Neuron (in vitro differentiated cells): ENCODE data around the gene TSACC.
"Not testable (repeated sequence)": the region's sequence is repeated elsewhere in the genome, so short reads cannot be mapped to it uniquely, and the experiment has no call there.

Source experiments
- H2AFZ ChIP-seq: one replicate; pipeline ENCODE4 v1.6.1; 2013; ENCODE audit warnings: low read depth, mild to moderate bottlenecking, inconsistent platforms, low read length, moderate library complexity
- H3K27me3 ChIP-seq: one replicate; pipeline ENCODE4 v1.6.1; 2013; ENCODE audit warnings: low read length; ENCODE audit not compliant: insufficient read depth
- H3K36me3 ChIP-seq: one replicate; pipeline ENCODE4 v1.6.1; 2013; ENCODE audit warnings: low read length; ENCODE audit not compliant: insufficient read depth
- H3K4me1 ChIP-seq: one replicate; pipeline ENCODE4 v1.6.1; 2013; ENCODE audit warnings: low read length; ENCODE audit not compliant: insufficient read depth
- H3K4me3 ChIP-seq: 2 replicates; pipeline ENCODE4 v1.5.1; 2013; ENCODE audit warnings: mild to moderate bottlenecking, low read length, moderate library complexity
- H3K9me3 ChIP-seq: one replicate; pipeline ENCODE4 v1.6.1; 2013; ENCODE audit warnings: low read length

The TSACC gene

DNA sequence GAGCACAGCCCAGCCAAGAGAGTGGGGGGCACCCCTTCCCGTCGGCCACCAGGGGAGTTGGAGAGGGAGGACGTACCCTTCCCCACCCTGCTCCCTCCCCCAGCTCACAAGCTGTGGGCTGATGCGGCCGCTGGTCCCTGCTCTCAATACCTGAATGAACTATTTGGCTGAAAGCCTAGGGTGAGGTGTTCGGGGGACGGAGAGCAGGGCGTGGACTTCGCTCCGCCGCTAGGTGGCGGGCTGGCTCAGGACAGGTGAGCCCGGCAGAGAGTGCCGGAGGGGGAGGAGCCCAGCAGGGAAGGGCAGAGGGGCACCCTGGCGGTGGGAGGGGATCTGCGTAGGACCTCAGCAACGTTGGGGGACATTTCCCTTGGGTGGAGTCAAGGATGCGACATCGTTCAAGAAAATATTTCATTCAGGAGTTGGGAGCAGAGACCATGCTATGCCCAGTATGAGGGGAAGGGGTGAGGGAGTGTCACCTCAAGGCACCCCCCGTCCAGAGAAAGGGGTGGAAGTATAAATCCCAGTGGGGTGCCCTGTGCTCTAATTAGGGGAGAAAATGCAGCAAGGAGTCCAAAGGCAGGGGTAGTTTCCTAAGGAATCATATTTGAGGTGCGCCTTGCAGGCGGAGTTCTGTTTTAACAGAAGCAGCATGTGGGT, 18.7 kb downstream of the TSACC start:
- H3K4me3 ChIP-seq, result no peak overlapping the region
- peaks cover 12% of the 10 kb centered on the region for H3K27me3 ChIP-seq

DNA sequence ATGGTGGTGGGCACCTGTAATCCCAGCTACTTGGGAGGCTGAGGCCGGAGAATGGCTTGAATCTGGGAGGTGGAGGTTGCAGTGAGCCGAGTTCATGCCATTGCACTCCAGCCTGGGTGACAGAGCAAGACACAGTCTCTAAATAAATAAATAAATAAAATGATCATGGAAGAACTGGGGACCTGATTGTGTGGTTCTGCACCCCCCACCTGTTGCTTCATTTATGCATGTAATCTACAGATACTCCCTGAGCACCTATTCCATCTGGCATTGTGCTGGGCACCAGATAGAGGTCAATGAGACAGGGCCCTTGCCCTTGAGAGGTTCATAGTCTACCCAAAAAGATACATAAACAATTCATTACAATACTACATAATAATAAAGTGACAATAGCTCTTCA, 19.7 kb downstream of the TSACC start:
- H3K27me3 ChIP-seq, result peaks cover 12% of the 10 kb centered on the region
- peaks cover 1% of the 10 kb centered on the region for H3K9me3 ChIP-seq
- H3K4me3 ChIP-seq, result no peak overlapping the region
- H2AFZ ChIP-seq, result no peak overlapping the region
- H3K36me3 ChIP-seq, result no peaks in the 10 kb centered on the region
- H3K4me1 ChIP-seq, result peaks cover 18% of the 10 kb centered on the region

More for the DNA sequence above, 18.7 kb downstream of the TSACC start:
- Histone ChIP-seq H3K4me1 (peaks cover 18% of the 10 kb centered on the region), H3K9me3 (peaks cover 1% of the 10 kb centered on the region), H2AFZ (no peak overlapping the region), H3K36me3 (no peaks in the 10 kb centered on the region)

DNA sequence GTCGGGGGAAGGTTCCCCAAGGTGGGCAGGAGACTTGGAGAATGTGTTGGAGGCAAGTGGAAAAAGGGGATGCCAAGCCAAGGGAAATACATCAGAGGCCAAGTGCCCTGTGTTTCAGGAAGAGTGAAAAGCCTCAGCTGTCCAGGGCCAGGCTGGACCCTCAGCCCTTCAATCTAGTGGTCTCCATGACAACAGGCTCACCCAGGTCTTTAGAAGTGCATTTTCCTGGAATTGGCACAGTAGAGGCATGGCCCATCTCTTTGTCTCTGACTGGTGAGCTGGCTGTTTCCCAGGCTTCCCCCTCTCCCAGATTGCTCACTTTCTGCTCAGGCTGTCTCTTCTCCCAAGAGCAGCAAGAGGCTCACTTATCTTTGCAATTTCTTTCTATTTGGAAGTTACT, 20.3 kb downstream of the TSACC start:
- H3K27me3 ChIP-seq, result peaks cover 12% of the 10 kb centered on the region
- peak overlapping the region; percentile 48 for H2AFZ ChIP-seq
- peaks cover 18% of the 10 kb centered on the region for H3K4me1 ChIP-seq
- peaks cover 1% of the 10 kb centered on the region for H3K9me3 ChIP-seq
- no peak overlapping the region for H3K4me3 ChIP-seq
- H3K36me3 ChIP-seq, result no peaks in the 10 kb centered on the region

DNA sequence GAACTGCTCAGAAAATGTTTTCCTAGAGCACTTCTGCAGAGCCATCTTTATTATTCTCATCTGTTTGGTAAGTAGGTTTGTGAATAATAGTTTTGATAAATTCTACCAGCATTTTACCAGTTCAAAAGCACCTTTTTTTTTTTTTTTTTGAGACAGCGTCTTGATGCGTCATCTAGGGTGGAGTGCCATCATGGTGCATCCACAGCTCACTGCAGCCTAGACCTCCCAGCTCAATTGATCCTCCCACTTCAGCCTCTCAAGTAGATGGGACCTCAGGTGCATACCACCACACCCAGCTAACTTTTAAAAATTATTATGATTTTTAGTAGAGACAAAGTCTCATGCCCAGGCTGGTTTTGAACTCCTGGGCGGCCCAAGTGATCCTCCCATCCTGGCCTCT, 20.9 kb downstream of the TSACC start:
- Histone ChIP-seq H3K36me3 (no peaks in the 10 kb centered on the region), H3K4me3 (no peak overlapping the region), H3K27me3 (peaks cover 12% of the 10 kb centered on the region), H3K9me3 (peaks cover 1% of the 10 kb centered on the region), H2AFZ (peak overlapping the region; percentile 48), H3K4me1 (peaks cover 18% of the 10 kb centered on the region)

- no peaks in the 10 kb centered on the region for H3K36me3 ChIP-seq
- peaks cover 12% of the 10 kb centered on the region for H3K27me3 ChIP-seq
- no peak overlapping the region for H2AFZ ChIP-seq
- H3K4me1 ChIP-seq, result peaks cover 18% of the 10 kb centered on the region
- H3K9me3 ChIP-seq, result peaks cover 1% of the 10 kb centered on the region
- H3K4me3 ChIP-seq, result no peak overlapping the region
These were observed 21.6 kb downstream of the TSACC start for GRCh38 chr1:156359973-156360372.

- H2AFZ ChIP-seq, result no peak overlapping the region
- H3K9me3 ChIP-seq, result peaks cover 1% of the 10 kb centered on the region
- peaks cover 14% of the 10 kb centered on the region for H3K27me3 ChIP-seq
These were observed 22.2 kb downstream of the TSACC start for GRCh38 chr1:156360534-156360933.

DNA sequence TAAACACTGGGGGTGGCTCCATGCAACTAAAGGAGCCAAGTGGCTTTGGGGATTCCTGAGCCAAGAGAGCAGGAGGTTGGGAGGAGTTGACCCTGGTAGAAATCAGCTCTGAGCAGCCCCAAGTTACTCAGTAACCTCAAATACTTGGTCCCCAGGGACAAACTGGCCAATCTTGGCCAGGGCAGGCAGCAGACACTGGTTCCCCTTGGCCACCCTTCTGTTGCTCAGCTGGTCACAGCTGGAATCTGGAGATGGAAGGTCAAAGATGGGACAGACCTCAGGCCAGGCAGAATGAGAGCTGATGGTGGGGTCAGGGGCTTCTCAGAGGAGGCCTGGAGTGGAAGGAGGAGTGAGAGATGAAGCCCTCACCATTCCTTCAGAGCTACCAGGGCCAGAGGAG, 27.4 kb downstream of the TSACC start:
- Histone ChIP-seq H3K9me3 (peaks cover 1% of the 10 kb centered on the region), H3K27me3 (peaks cover 49% of the 10 kb centered on the region), H3K4me1 (no peaks in the 10 kb centered on the region)

More at GRCh38 chr1:156360534-156360933, 22.2 kb downstream of the TSACC start:
- Histone ChIP-seq H3K4me3 (no peak overlapping the region), H3K4me1 (peaks cover 18% of the 10 kb centered on the region), H3K36me3 (no peaks in the 10 kb centered on the region)

DNA sequence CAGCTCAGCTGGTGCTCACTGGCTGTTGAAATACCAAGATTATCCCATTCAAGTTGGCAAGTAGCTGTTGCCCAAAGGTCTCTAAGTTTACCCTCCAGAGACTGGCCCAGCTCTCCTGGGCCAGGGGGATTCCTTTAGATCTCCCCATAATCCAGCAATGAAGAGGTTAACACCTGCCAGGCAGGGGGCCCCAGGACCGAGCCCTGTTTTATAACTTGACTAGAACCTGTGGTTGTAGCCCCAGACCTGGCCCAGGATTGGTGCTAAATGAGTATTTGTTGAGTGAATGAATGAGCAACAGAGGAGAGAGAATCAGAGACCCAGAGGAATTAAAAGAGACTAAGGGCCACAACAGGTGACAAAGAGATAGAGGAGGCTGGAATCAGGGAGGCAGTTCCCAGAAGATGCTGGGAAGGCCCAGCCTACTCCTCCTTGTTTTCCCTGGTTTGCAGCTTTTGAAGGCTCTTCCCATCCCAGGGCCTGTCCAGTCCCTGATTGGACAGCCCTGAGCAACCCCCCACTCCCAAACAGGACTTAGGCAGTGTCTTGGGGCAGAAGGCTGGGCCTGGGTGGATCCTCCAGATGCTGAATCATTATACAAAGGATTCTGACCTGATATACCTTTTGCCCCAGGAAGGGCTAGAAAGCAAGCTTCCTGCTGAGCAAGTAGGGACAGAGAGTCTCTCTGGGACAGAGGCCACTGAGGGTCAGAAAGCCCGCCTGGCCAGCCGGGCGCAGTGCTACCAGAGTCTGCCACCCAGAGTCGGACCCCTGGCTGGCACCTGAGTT, 28.2 kb downstream of the TSACC start:
- no peaks in the 10 kb centered on the region for H3K36me3 ChIP-seq
- H3K4me3 ChIP-seq, result no peak overlapping the region
- H3K27me3 ChIP-seq, result peaks cover 56% of the 10 kb centered on the region
- H3K4me1 ChIP-seq, result no peaks in the 10 kb centered on the region
- no peak overlapping the region for H2AFZ ChIP-seq
- peaks cover 1% of the 10 kb centered on the region for H3K9me3 ChIP-seq

More for the DNA sequence above, 27.4 kb downstream of the TSACC start:
- H3K4me3 ChIP-seq, result no peak overlapping the region
- H2AFZ ChIP-seq, result no peak overlapping the region
- no peaks in the 10 kb centered on the region for H3K36me3 ChIP-seq

DNA sequence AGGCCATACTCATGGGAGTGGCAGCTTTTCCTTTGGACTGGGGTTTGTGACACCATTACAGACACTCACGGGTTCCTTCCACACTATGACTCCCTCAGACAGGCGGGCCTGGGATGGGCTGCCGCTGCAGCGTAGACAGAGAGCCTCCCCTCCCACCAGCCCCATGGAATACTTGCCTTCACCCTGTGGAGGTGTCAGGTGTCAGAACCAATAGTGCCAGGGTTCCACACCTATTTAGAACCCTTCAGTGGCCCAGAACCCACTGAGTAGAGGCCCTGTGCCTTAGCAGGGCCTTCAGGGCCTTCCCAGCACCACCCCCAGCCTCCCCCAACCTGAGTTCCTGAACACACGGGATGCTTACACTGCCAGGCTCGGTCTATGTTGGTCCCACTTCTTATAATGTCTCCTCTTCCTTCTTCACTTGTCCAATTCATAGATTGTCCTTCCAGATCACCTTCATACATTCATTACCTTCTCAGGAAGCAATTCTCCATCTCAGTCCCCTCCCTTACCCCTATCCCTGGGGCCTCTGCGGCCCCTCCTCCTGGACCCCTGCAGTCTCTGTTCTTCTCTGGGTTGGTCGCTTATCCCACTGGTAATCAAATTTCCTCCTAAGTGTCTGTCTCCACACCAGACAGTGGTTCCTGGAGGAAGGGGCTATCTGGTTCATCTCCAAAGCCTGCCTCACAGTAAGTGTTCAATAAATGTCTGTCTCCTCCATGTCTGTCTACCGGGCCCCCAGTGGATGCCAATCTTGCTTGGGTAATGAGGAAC, 29.2 kb downstream of the TSACC start:
- Histone ChIP-seq H3K9me3 (peaks cover 1% of the 10 kb centered on the region), H3K27me3 (peaks cover 65% of the 10 kb centered on the region), H2AFZ (no peak overlapping the region)

DNA sequence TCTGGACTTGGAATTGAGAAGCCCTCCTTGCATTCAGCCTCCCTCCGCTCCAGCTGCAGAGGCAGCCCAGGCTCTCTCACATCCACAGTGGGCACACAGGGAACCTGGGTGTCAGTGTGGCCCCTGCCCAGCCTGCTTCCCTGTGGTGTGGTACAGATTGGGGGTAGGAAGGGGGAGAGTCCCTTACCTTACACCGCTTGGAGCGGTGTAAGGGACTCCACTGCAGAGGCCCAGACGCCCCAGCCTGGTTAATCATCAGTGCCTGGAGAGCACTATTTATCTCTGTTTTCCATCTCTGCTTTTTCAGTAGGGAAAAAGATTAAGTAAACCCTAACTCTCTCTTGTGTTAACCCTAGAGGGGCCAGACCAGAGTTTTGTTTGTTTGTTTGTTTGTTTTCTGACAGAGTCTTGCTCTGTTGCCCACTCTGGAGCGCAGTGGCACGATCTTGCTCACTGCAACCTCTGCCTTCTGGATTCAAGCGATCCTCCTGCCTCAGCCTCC, 29.9 kb downstream of the TSACC start:
- H3K4me1 ChIP-seq, result no peaks in the 10 kb centered on the region
- no peak overlapping the region for H3K4me3 ChIP-seq
- H3K27me3 ChIP-seq, result peaks cover 70% of the 10 kb centered on the region
- no peaks in the 10 kb centered on the region for H3K36me3 ChIP-seq
- peaks cover 1% of the 10 kb centered on the region for H3K9me3 ChIP-seq
- no peak overlapping the region for H2AFZ ChIP-seq

More for the DNA sequence above, 29.2 kb downstream of the TSACC start:
- Histone ChIP-seq H3K4me3 (no peak overlapping the region), H3K4me1 (no peaks in the 10 kb centered on the region), H3K36me3 (no peaks in the 10 kb centered on the region)

- no peaks in the 10 kb centered on the region for H3K9me3 ChIP-seq
- H3K36me3 ChIP-seq, result no peaks in the 10 kb centered on the region
- no peak within 1 kb of the TSS for H3K4me3 ChIP-seq
- no peaks in the 10 kb centered on the region for H3K4me1 ChIP-seq
- H2AFZ ChIP-seq, result no peak within 1 kb of the TSS
- H3K27me3 ChIP-seq, result peaks cover 78% of the 10 kb centered on the region
These were observed 30.8 kb downstream of the TSACC start, which contains the start of gene RHBG for GRCh38 chr1:156368889-156369684. RHBG (plus strand) TSS chr1:156369211; CDS start chr1:156369250, 39 bp downstream.

DNA sequence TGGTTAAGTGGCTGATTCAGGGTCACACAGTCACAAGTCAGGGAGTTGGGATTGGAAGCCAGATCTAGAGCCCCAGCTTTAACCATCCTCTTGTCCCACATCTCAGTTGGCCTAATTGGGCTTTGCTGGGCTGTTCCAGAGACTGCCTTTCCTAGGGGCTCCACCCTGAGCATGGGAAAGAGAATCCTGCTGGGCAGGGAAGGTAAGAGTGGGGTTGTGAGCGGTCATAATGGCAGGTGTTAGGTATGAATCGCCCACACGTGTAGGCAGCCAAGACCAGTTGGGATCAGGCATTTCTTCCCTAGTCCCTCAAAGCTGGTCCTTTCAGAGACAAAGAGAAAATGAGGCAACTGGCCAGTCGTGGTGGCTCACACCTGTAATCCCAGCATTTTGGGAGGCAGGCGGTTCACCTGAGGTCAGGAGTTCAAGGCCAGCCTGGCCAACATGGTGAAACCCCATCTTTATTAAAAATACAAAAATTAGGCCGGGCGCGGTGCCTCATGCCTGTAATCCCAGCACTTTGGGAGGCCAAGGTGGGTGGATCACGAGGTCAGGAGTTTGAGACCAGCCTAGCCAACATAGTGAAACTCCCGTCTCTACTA, 31.5 kb downstream of the TSACC start:
- not testable (repeated sequence) for H2AFZ ChIP-seq, H3K4me1 ChIP-seq, H3K9me3 ChIP-seq, H3K36me3 ChIP-seq, H3K4me3 ChIP-seq
- peaks cover 78% of the 10 kb centered on the region for H3K27me3 ChIP-seq
